ENCODE measurements around the gene KCNC4.

DNA sequence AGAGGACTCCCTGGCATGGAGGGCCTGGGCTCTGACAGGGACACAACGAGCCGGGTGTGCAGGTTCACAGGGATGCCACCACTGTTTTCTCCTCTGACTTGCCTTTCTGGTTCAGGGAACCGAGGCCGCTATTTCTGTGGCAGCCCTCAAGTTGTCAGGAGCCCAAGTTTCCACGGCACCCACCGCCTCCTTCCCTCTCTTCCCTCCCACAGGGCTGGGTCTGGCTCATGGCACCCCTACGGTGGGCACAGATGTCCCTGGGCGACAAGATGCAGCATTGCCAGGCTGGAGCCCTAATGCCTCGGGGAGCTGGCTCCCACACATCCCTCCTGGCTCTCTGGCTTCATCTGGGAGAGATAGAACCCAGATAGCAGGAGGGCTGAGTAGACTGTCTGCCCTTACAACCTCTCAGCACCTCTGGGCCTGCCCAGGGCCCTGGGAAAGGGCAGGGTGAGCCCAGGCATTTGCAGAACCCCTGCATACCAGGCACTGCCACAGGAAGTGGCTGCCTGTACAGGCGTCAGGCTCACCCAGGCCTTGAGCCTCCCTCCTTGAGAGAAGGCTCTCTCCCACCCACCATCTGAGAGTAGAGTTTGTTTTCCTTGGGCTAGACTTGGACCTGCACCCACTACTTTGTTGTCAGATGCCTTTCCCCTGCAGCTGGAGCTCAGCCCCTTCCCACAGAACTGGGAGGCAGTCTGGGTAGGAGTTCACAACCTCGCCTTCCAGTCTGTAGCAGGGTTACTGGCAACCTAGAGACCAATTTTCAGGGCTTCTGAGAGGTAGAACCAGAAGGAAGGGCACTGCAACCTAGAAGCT lies 20.5 kb downstream of the KCNC4 start:
- TF ChIP-seq POLR2AphosphoS5 (IDR thresholded peaks at IDR 0.05) (no peak), CTCF (IDR thresholded peaks at IDR 0.05) (no peak)
